Measurements from ENCODE around the gene LPAR3.

The LPAR3 gene

DNA sequence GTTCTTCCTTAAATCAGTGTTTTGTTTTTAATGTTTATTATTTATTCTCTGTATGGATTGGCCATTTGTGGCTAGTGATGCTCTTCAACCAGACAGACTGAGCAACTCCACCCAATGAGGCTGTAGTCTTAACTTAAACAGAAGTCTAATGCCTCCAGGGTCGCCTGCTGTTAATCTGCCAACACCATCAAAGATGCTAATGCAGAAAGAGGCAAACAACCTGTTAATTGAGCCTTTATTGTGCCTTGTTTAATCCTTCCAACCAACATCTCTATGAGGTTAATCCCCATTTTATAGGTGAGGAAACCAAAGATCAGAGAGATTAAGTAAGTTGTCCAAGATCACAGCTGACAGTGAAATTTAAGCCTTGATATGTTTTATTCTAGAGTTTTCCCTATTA, 123.4 kb downstream of the LPAR3 start:
- DNase-seq (ENCODE audit: low read depth), result no peak
- TF ChIP-seq, protein P1, sequence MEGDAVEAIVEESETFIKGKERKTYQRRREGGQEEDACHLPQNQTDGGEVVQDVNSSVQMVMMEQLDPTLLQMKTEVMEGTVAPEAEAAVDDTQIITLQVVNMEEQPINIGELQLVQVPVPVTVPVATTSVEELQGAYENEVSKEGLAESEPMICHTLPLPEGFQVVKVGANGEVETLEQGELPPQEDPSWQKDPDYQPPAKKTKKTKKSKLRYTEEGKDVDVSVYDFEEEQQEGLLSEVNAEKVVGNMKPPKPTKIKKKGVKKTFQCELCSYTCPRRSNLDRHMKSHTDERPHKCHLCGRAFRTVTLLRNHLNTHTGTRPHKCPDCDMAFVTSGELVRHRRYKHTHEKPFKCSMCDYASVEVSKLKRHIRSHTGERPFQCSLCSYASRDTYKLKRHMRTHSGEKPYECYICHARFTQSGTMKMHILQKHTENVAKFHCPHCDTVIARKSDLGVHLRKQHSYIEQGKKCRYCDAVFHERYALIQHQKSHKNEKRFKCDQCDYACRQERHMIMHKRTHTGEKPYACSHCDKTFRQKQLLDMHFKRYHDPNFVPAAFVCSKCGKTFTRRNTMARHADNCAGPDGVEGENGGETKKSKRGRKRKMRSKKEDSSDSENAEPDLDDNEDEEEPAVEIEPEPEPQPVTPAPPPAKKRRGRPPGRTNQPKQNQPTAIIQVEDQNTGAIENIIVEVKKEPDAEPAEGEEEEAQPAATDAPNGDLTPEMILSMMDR (conservative IDR thresholded peaks at IDR 0.05; ENCODE audit: control insufficient read depth, insufficient read depth, low read depth, low read length), result no peak
- H3K4me3 ChIP-seq (ENCODE audit: control insufficient read depth, low read depth, low read length), result no peak overlapping the region

DNA sequence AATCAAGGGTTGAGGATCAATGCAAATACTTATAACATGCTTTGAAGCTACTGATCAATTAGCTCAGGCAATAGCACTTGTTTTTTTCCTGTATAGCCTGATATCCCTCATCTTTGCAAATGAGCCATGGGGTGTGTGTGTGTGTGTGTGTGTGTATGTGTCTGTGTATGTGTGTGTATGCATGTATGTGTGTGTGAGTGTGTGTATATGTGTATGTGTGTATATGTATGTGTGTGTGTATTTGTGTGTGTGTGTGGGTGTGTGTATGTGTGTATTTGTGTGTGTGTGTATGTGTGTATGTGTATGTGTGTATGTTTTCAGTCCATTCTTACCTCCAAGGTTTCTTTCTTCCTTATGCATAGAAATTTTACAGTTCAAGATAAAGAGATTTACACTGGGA, 124.4 kb downstream of the LPAR3 start:
- no peak overlapping the region for H3K4me3 ChIP-seq (ENCODE audit: control insufficient read depth, low read depth, low read length)
- TF ChIP-seq, protein P1 (conservative IDR thresholded peaks at IDR 0.05; ENCODE audit: control insufficient read depth, insufficient read depth, low read depth, low read length), result no peak
- no peak for DNase-seq (ENCODE audit: low read depth)

DNA sequence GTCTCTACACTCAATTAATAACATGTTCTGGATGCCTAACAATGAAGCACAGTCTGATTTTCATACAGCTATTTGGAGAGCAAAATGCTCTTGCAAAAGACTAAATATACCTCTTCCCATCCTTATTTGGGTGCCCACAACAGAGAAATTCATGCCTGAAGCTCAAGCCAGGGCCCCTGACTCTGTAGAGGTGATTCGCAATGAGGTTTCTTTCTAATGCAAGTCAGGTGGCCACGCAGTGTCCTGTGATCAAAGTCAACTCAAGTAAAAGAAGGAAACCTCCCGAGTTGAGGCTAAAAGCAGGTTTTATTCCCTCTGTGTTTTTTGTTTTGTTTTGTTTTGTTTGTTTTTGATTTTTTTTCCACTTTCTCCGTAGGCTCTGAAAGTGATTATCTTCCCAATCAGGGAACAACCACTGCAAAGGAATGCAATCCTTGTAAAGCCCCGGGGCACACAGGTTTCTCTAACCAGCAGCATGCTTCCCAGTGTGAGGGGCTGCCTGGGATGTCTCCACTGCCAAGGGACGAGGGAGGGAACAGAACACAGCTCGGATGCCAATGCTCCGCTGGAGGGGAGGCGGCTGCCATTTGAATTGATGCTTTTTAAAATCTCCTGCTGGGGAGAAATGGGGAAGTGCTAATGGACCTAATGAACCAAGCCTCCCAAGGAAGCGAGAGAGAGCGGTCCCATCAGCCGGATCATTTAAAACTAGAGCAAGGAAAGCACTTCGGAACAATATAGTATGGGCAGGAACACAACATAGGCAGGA, 128.9 kb downstream of the LPAR3 start:
- TF ChIP-seq, protein P1 (conservative IDR thresholded peaks at IDR 0.05; ENCODE audit: control insufficient read depth, insufficient read depth, low read depth, low read length), result no peak
- no peak for DNase-seq (ENCODE audit: low read depth)
- no peak overlapping the region for H3K4me3 ChIP-seq (ENCODE audit: control insufficient read depth, low read depth, low read length)

DNA sequence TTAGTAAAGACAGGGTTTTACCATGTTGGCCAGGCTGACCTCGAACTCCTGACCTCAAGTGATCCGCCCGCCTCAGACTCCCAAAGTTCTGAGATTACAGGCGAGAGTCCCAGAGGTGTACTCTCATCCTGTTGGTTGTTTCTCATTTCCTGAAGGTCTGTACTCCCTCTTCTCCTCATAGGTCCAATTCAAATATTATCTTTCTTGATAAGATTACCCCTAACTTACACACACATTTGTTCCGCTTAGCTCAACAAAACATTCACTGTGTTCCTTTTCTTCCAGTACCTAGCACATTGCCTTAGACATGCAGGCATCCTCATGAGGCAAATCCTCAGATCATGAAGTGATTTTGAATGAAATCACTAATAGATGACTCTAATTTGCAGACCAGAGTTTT, 130.3 kb downstream of the LPAR3 start:
- no peak for DNase-seq (ENCODE audit: low read depth)
- TF ChIP-seq, protein P1 (conservative IDR thresholded peaks at IDR 0.05; ENCODE audit: control insufficient read depth, insufficient read depth, low read depth, low read length), result no peak
- H3K4me3 ChIP-seq (ENCODE audit: control insufficient read depth, low read depth, low read length), result no peak overlapping the region
